PC-3 (cell line): ENCODE measurements around the gene PAFAH1B2. TPM values are rescaled to one million over a fixed set of nuclear protein-coding genes. Genes with fewer than 3 reads are reported as not detected.
"Not testable (repeated sequence)": the region's sequence is repeated elsewhere in the genome, so short reads cannot be mapped to it uniquely, and the experiment has no call there.

Experiments
- ATAC-seq: fragments of 200-7000 bp; cut with Tn5 transposase; 2 replicates; pipeline ENCODE4 v1.9.1; 2020; ENCODE audit warnings: mild to moderate bottlenecking, moderate library complexity
- BruUV-seq: library from RNA; stranded (reverse); fragments of 400-500 nt; replicated peaks from 2 replicates; lab custom pipeline; 2021; lab: Mats Ljungman, UMichigan
- CTCF ChIA-PET: fragments of 300-600 bp; sonication (Branson Sonifier 250); formaldehyde crosslinking; loops from one replicate; lab custom pipeline; 2022; ENCODE audit warnings: antibody characterized with exemption; lab: Charles Lee
- POLR2A ChIA-PET: fragments of 300-600 bp; sonication (Branson Sonifier 250); formaldehyde crosslinking; loops from one replicate; lab custom pipeline; 2022; ENCODE audit warnings: antibody characterized with exemption; ENCODE audit not compliant: unreplicated experiment; lab: Charles Lee
- DNase-seq: peaks from one replicate; pipeline ENCODE4 v3.0.0-alpha.2; 2015
- H2AFZ ChIP-seq: fragments of 300-600 bp; sonication (generic); 2 replicates; pipeline ENCODE4 v1.6.0; 2016; ENCODE audit warnings: antibody characterized with exemption, low read length
- H3F3A ChIP-seq: fragments of 300-600 bp; sonication (generic); one replicate; pipeline ENCODE4 v1.6.0; 2017; ENCODE audit warnings: antibody characterized with exemption, low read length, control low read depth, mild to moderate bottlenecking; ENCODE audit not compliant: unreplicated experiment
- H3K27ac ChIP-seq: fragments of 300-600 bp; sonication (generic); 2 replicates; pipeline ENCODE4 v1.5.1; 2016; ENCODE audit warnings: mild to moderate bottlenecking, low read length
- H3K27me3 ChIP-seq: fragments of 300-600 bp; sonication (generic); 2 replicates; pipeline ENCODE4 v1.6.1; 2016; ENCODE audit warnings: low read length, mixed read lengths
- H3K36me3 ChIP-seq: fragments of 300-600 bp; sonication (generic); 2 replicates; pipeline ENCODE4 v1.6.1; 2016; ENCODE audit warnings: low read depth, mixed run types, low read length, mixed read lengths
- H3K4me1 ChIP-seq: fragments of 300-600 bp; sonication (generic); 2 replicates; pipeline ENCODE4 v1.5.1; 2016; ENCODE audit warnings: low read length; ENCODE audit not compliant: insufficient read depth
- H3K4me2 ChIP-seq: fragments of 300-600 bp; sonication (generic); 2 replicates; pipeline ENCODE4 v1.6.0; 2016; ENCODE audit warnings: low read length
- H3K4me3 ChIP-seq: fragments of 300-600 bp; sonication (generic); 2 replicates; pipeline ENCODE4 v1.5.1; 2016; ENCODE audit warnings: mild to moderate bottlenecking, low read length, mixed read lengths
- H3K79me2 ChIP-seq: fragments of 300-600 bp; sonication (generic); 2 replicates; pipeline ENCODE4 v1.6.1; 2017; ENCODE audit warnings: low read length, mixed read lengths
- H3K9ac ChIP-seq: fragments of 300-600 bp; sonication (generic); 2 replicates; pipeline ENCODE4 v1.6.0; 2016; ENCODE audit warnings: mild to moderate bottlenecking, low read length
- H3K9me2 ChIP-seq: fragments of 300-600 bp; sonication (generic); replicated peaks from 2 replicates; pipeline ENCODE4 v1.6.1; 2016; ENCODE audit warnings: mixed run types, low read length, mixed read lengths
- H3K9me3 ChIP-seq: fragments of 300-600 bp; sonication (generic); 2 replicates; pipeline ENCODE4 v1.6.1; 2016; ENCODE audit warnings: low read length, mixed read lengths
- H4K20me1 ChIP-seq: fragments of 300-600 bp; sonication (generic); 2 replicates; pipeline ENCODE4 v1.6.1; 2016; ENCODE audit warnings: low read length, mixed read lengths
- EZH2 ChIP-seq: fragments of 300-600 bp; sonication (generic); IDR thresholded peaks from one replicate; pipeline ENCODE4 v1.6.1; 2017; ENCODE audit warnings: antibody characterized with exemption, mild to moderate bottlenecking, low read length; ENCODE audit not compliant: unreplicated experiment
- EZH2phosphoT487 ChIP-seq: fragments of 300-600 bp; sonication (generic); IDR thresholded peaks from 2 replicates; pipeline ENCODE4 v1.6.1; 2018; ENCODE audit warnings: mild to moderate bottlenecking, antibody characterized with exemption, low read length, borderline replicate concordance
- intact Hi-C: fragments of 100-400 bp; cut with micrococcal nuclease; formaldehyde crosslinking; loops from 2 replicates; pipeline ENCODE4 v1.9.0; 2023
- total RNA-seq: library from RNA; depleted of rRNA; stranded (reverse); fragments of >200 nt; gene quantifications from 2 replicates; pipeline ENCODE4 v1.2.3, GENCODE V29; 2014
- TF ChIP-seq, protein P1 (sequence below): fragments of 300-600 bp; sonication (generic); conservative IDR thresholded peaks from 2 replicates; pipeline ENCODE4 v1.5.1; 2017; ENCODE audit warnings: antibody characterized with exemption, low read depth, mild to moderate bottlenecking, low read length

The PAFAH1B2 gene
- total RNA-seq, 1 experiment from 2014 or later: 91.6 TPM

GRCh38 chr11:117181586-117182550 is 37.8 kb downstream of the PAFAH1B2 start:
- H3K9ac ChIP-seq: no peak overlapping the region
- H3F3A ChIP-seq: no peaks in the 10 kb centered on the region
- H3K4me1 ChIP-seq: peaks cover 47% of the 10 kb centered on the region
- no peaks in the 10 kb centered on the region for H4K20me1 ChIP-seq
- TF ChIP-seq EZH2 (no peak), EZH2phosphoT487 (no peak)
- TF ChIP-seq, protein P1, sequence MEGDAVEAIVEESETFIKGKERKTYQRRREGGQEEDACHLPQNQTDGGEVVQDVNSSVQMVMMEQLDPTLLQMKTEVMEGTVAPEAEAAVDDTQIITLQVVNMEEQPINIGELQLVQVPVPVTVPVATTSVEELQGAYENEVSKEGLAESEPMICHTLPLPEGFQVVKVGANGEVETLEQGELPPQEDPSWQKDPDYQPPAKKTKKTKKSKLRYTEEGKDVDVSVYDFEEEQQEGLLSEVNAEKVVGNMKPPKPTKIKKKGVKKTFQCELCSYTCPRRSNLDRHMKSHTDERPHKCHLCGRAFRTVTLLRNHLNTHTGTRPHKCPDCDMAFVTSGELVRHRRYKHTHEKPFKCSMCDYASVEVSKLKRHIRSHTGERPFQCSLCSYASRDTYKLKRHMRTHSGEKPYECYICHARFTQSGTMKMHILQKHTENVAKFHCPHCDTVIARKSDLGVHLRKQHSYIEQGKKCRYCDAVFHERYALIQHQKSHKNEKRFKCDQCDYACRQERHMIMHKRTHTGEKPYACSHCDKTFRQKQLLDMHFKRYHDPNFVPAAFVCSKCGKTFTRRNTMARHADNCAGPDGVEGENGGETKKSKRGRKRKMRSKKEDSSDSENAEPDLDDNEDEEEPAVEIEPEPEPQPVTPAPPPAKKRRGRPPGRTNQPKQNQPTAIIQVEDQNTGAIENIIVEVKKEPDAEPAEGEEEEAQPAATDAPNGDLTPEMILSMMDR: no peak
- H3K27ac ChIP-seq: no peak overlapping the region
- no peak overlapping the region for H3K4me3 ChIP-seq
- H2AFZ ChIP-seq: no peak overlapping the region
- ChIA-PET POLR2A (no interaction called here), CTCF (interaction anchor here (0.5 kb wide), 1 partner anchor 40 kb away, joined by 3 read pairs; no protein-coding TSS in a partner anchor)
- no peaks in the 10 kb centered on the region for H3K36me3 ChIP-seq
- no peaks in the 10 kb centered on the region for H3K9me3 ChIP-seq
- ATAC-seq: no peak
- H3K4me2 ChIP-seq: no peak overlapping the region
- no peak for DNase-seq
- intact Hi-C loops: no loop called here
- no peaks in the 10 kb centered on the region for H3K27me3 ChIP-seq
- no peaks in the 10 kb centered on the region for H3K79me2 ChIP-seq
- no TSS peak for BruUV-seq
- no peaks in the 10 kb centered on the region for H3K9me2 ChIP-seq

DNA sequence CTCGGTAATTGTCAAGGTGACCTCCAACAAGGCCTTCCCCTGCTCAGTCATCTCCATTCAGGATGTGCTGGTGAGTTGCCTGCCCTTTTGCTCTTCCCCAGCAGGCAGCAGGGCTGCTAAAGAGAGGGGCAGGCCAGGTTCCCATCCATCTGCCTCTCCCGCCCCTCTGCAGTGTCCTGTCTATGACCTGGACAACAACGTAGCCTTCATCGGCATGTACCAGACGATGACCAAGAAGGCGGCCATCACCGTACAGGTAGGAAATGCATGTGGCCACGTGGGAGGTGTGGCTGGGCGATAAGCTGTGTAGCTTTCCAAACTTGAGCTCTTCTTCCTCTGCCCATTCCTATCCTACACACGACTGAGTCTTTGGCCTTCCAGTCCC is 38.5 kb downstream of the PAFAH1B2 start:
- no peak for TF ChIP-seq EZH2phosphoT487
- TF ChIP-seq, protein P1: no peak
- TF ChIP-seq EZH2: no peak
- ChIA-PET CTCF (no interaction called here), POLR2A (no interaction called here)
- Histone ChIP-seq H3K27ac (no peak overlapping the region), H3K4me2 (no peak overlapping the region), H3K36me3 (no peaks in the 10 kb centered on the region), H2AFZ (no peak overlapping the region), H3K9me3 (no peaks in the 10 kb centered on the region), H3K4me3 (no peak overlapping the region), H3K27me3 (no peaks in the 10 kb centered on the region), H3K4me1 (peaks cover 45% of the 10 kb centered on the region), H3K79me2 (no peaks in the 10 kb centered on the region), H3K9ac (no peak overlapping the region), H4K20me1 (no peaks in the 10 kb centered on the region), H3F3A (no peaks in the 10 kb centered on the region), H3K9me2 (no peaks in the 10 kb centered on the region)
- intact Hi-C loops: no loop called here
- DNase-seq (no peak), ATAC-seq (no peak)
- no TSS peak for BruUV-seq

- DNase-seq, H3K4me3 ChIP-seq, intact Hi-C loops, H3K79me2 ChIP-seq, H4K20me1 ChIP-seq, H3K27ac ChIP-seq, ATAC-seq, CTCF ChIA-PET, H3K9me2 ChIP-seq, H3K36me3 ChIP-seq, POLR2A ChIA-PET, H3K9me3 ChIP-seq, H3K4me2 ChIP-seq, BruUV-seq, H3K27me3 ChIP-seq, H3F3A ChIP-seq, H2AFZ ChIP-seq, H3K9ac ChIP-seq: not testable (repeated sequence)
- peaks cover 38% of the 10 kb centered on the region for H3K4me1 ChIP-seq
Observed at GRCh38 chr11:117183178-117183577, 39.1 kb downstream of the PAFAH1B2 start.
